ENCODE measurements around the gene CPNE7.
"Not testable (repeated sequence)": the region's sequence is repeated elsewhere in the genome, so short reads cannot be mapped to it uniquely, and the experiment has no call there.

The CPNE7 gene

DNA sequence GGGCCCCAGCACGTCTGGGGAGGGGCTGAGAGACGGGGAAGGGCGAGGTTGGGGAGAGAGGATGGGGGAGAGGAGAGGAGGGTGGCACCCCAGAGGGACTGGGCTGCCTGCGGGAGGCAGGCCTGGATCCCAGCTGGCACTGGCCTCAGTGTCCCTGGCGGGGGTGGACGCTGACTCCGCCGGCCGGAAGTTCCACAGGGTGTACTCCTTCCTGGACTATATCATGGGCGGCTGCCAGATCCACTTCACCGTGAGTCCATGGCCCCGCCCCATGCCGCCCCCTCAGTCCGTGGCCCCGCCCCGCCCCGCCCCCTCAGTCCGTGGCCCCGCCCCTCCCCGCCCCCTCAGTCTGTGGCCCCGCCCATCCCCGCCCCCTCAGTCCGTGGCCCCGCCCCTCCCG, 11.3 kb downstream of the CPNE7 start:
- TF ChIP-seq, protein P1, sequence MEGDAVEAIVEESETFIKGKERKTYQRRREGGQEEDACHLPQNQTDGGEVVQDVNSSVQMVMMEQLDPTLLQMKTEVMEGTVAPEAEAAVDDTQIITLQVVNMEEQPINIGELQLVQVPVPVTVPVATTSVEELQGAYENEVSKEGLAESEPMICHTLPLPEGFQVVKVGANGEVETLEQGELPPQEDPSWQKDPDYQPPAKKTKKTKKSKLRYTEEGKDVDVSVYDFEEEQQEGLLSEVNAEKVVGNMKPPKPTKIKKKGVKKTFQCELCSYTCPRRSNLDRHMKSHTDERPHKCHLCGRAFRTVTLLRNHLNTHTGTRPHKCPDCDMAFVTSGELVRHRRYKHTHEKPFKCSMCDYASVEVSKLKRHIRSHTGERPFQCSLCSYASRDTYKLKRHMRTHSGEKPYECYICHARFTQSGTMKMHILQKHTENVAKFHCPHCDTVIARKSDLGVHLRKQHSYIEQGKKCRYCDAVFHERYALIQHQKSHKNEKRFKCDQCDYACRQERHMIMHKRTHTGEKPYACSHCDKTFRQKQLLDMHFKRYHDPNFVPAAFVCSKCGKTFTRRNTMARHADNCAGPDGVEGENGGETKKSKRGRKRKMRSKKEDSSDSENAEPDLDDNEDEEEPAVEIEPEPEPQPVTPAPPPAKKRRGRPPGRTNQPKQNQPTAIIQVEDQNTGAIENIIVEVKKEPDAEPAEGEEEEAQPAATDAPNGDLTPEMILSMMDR (IDR thresholded peaks at IDR 0.05; ENCODE audit: unreplicated experiment in 3 of 3): no peak
- Mint-ChIP-seq H3K27me3 (ENCODE audit: low read depth) (no peaks in the 10 kb centered on the region), H3K36me3 (ENCODE audit: low read depth) (no peaks in the 10 kb centered on the region), H3K4me3 (no peak overlapping the region), H3K27ac (no peak overlapping the region), H3K4me1 (no peaks in the 10 kb centered on the region), H3K9me3 (no peaks in the 10 kb centered on the region)

DNA sequence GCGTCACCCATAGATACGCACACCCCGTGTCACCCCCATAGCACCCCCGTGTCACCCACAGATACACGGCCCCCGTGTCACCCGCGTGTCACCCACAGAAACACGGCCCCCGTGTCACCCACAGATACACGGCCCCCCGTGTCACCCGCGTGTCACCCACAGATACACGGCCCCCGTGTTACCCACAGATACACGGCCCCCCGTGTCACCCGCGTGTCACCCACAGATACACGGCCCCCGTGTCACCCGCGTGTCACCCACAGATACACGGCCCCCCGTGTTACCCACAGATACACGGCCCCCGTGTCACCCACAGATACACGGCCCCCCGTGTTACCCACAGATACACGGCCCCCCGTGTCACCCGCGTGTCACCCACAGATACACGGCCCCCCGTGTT, 12.1 kb downstream of the CPNE7 start:
- H3K4me3 Mint-ChIP-seq; H3K9me3 Mint-ChIP-seq; H3K27ac Mint-ChIP-seq; H3K27me3 Mint-ChIP-seq (ENCODE audit: low read depth); H3K36me3 Mint-ChIP-seq (ENCODE audit: low read depth); H3K4me1 Mint-ChIP-seq: not testable (repeated sequence)

DNA sequence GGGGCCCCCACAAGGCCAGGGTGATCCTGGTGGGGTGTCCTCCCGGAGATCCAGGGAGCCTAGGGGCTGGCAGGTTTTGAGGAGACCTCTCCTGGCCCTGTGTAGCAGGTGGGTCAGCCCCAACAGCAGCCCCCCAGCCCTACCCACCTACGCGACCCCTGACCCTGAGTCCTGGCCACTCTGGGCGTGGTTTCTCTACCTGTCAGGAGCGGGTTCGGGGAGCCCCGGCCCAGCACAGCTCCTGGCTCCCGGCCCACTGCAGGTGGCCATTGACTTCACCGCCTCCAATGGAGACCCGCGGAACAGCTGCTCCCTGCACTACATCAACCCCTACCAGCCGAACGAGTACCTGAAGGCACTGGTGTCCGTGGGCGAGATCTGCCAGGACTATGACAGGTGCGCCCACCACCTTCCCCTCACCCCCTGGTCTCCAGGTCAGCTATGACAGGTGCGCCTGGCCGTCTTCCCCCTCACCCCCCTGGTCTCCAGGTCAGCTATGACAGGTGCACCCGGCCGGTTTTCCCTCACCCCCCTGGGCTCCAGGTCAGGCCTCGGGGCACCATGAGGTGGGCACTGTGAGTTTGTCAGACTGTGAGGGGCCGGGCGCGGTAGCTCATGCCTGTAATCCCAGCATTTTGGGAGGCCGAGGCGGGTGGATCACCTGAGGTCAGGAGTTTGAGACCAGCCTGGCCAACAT, 13.0 kb downstream of the CPNE7 start:
- no peaks in the 10 kb centered on the region for H3K27me3 Mint-ChIP-seq (ENCODE audit: low read depth)
- H3K36me3 Mint-ChIP-seq (ENCODE audit: low read depth): no peaks in the 10 kb centered on the region
- no peaks in the 10 kb centered on the region for H3K9me3 Mint-ChIP-seq
- H3K27ac Mint-ChIP-seq: no peak overlapping the region
- H3K4me1 Mint-ChIP-seq: no peaks in the 10 kb centered on the region
- H3K4me3 Mint-ChIP-seq: no peak overlapping the region
- TF ChIP-seq, protein P1 (IDR thresholded peaks at IDR 0.05; ENCODE audit: unreplicated experiment in 3 of 3): no peak

DNA sequence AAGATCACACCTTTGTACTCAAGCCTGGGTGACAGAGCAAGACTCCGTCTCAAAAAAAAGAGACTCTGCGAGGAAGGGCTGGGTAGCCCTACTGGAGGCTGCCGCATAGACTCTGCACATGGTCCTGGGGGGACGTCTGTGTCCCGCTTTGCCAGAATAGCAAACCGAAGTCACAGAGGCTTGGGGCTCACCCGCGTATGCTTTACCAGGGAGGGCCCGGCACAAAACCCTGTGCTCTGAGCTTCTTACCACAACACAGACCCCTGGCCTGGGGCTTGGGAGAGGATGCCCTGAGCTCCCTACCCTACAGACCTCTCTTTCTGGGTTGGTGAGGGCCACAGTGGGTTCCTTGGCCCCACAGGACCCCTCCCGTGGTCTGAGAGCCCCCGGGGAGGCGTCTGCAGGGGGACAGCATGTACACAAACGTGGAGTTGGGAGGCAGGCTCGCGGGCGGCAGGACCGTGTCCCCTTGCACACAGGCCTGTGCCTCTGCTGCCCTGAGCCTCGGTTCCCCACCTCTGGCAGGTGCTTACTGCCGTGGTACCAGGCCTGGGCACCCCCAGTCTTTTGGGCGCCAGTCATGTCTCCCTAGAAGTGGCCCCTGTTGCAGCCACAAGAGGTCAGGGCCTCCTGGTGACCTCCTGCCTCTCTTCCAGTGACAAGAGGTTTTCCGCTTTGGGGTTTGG, 13.8 kb downstream of the CPNE7 start:
- Mint-ChIP-seq H3K27me3 (ENCODE audit: low read depth) (no peaks in the 10 kb centered on the region), H3K36me3 (ENCODE audit: low read depth) (no peaks in the 10 kb centered on the region), H3K4me3 (no peak overlapping the region), H3K4me1 (no peaks in the 10 kb centered on the region), H3K9me3 (no peaks in the 10 kb centered on the region), H3K27ac (no peak overlapping the region)
- TF ChIP-seq, protein P1 (IDR thresholded peaks at IDR 0.05; ENCODE audit: unreplicated experiment in 3 of 3): no peak

DNA sequence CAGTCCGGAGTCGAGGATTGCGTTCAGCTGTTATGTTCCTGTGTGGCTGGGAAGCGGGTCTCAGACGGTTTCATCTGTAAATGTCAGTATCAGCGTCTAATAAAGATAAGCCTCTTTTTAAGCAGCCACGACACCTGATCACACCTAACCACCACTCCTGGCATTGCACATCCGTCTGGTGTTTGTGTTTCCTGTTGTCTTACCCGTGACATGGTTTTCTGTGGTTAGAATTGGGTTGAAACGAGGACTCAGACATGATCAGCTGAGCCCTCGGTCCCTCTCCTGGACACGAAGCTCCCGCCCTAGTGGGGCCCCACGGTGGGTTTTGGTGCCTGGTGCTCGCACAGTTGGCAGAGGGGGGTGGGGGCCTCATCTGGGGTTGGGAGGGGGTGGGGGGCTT, 18.3 kb downstream of the CPNE7 start:
- H3K4me3 Mint-ChIP-seq: no peak overlapping the region
- H3K27me3 Mint-ChIP-seq (ENCODE audit: low read depth): no peaks in the 10 kb centered on the region
- H3K4me1 Mint-ChIP-seq: no peaks in the 10 kb centered on the region
- H3K27ac Mint-ChIP-seq: no peak overlapping the region
- TF ChIP-seq, protein P1 (IDR thresholded peaks at IDR 0.05; ENCODE audit: unreplicated experiment in 3 of 3): no peak
- no peaks in the 10 kb centered on the region for H3K36me3 Mint-ChIP-seq (ENCODE audit: low read depth)
- H3K9me3 Mint-ChIP-seq: no peaks in the 10 kb centered on the region

DNA sequence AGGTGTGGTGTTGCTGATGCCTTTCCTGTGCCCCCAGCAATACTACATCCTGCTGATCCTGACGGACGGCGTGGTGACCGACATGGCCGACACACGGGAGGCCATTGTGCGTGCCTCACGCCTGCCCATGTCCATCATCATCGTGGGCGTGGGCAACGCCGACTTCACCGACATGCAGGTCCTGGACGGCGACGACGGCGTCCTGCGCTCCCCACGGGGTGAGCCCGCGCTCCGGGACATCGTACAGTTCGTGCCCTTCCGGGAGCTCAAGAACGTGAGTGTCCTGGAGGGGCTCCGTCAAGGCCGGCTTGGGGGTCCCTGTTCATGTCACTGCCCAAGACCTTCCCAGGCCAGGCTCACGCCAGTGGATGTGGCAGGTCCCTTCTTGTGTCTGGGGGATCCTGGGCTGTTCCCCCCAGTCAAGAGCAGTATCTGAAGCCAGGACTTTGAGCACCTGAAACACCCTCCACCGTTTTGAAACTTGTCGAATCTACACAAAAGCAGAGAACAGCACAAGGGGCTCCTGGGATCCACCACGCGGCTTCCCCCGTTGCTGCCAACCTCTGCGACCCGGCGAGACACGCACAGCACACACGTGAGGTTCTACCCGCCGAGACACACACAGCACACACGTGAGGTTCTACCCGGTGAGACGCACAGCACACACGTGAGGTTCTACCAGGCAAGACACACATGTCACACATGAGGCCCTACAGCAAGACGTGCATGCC, 19.9 kb downstream of the CPNE7 start:
- Mint-ChIP-seq H3K36me3 (ENCODE audit: low read depth) (no peaks in the 10 kb centered on the region), H3K4me3 (no peak overlapping the region), H3K27ac (no peak overlapping the region), H3K9me3 (no peaks in the 10 kb centered on the region), H3K4me1 (no peaks in the 10 kb centered on the region), H3K27me3 (ENCODE audit: low read depth) (peaks cover 4% of the 10 kb centered on the region)
- TF ChIP-seq, protein P1 (IDR thresholded peaks at IDR 0.05; ENCODE audit: unreplicated experiment in 3 of 3): no peak

Measured in nephron (organoid).